ENCODE results near the gene CCDC106.

CCDC106 gene

GRCh38 chr19:55642153-55643002 is 5.6 kb upstream of the CCDC106 start:
- TF ChIP-seq CTCF (IDR thresholded peaks at IDR 0.05) = no peak
- Histone ChIP-seq H3K4me3 (ENCODE audit: low read depth, low read length) (peak overlapping the region; percentile 75), H3K36me3 (ENCODE audit: control insufficient read depth, insufficient read depth, low read length) (no peaks in the 10 kb centered on the region)

GRCh38 chr19:55643003-55643886 is 4.8 kb upstream of the CCDC106 start, which contains the start of gene ZNF581:
TSS of gene ZNF581 (plus strand) at chr19:55643649. CDS start at chr19:55644572, 923 bp downstream.
- H3K9ac ChIP-seq = peak within 1 kb of the TSS; percentile 46
- peak within 1 kb of the TSS; percentile 79 for H3K4me2 ChIP-seq (ENCODE audit: low read length)
- H3K9me3 ChIP-seq (ENCODE audit: control insufficient read depth, low read length) = no peaks in the 10 kb centered on the region
- TF ChIP-seq CTCF (IDR thresholded peaks at IDR 0.05) = no peak
- peak within 1 kb of the TSS; percentile 99 for H3K27ac ChIP-seq
- peaks cover 32% of the 10 kb centered on the region for H3K4me1 ChIP-seq
- H3K27me3 ChIP-seq (ENCODE audit: control insufficient read depth, insufficient read depth, low read length) = no peaks in the 10 kb centered on the region
- H3K4me3 ChIP-seq (ENCODE audit: low read depth, low read length) = peak within 1 kb of the TSS; percentile 75
- peak within 1 kb of the TSS; percentile 58 for H2AFZ ChIP-seq
- no peaks in the 10 kb centered on the region for H3K36me3 ChIP-seq (ENCODE audit: control insufficient read depth, insufficient read depth, low read length)
- H3K79me2 ChIP-seq = peaks cover 6% of the 10 kb centered on the region

More at GRCh38 chr19:55642153-55643002, 5.6 kb upstream of the CCDC106 start:
- Histone ChIP-seq H3K9me3 (ENCODE audit: control insufficient read depth, low read length) (no peaks in the 10 kb centered on the region), H3K79me2 (peaks cover 10% of the 10 kb centered on the region), H3K27ac (peak overlapping the region; percentile 99), H3K27me3 (ENCODE audit: control insufficient read depth, insufficient read depth, low read length) (no peaks in the 10 kb centered on the region), H3K9ac (peak overlapping the region; percentile 46), H2AFZ (peak overlapping the region; percentile 58), H3K4me1 (peaks cover 34% of the 10 kb centered on the region), H3K4me2 (ENCODE audit: low read length) (peak overlapping the region; percentile 79)

GRCh38 chr19:55643887-55644176 is 4.2 kb upstream of the CCDC106 start:
- H3K9ac ChIP-seq = peak overlapping the region; percentile 19
- no peaks in the 10 kb centered on the region for H3K27me3 ChIP-seq (ENCODE audit: control insufficient read depth, insufficient read depth, low read length)
- no peak for TF ChIP-seq CTCF (IDR thresholded peaks at IDR 0.05)
- H3K36me3 ChIP-seq (ENCODE audit: control insufficient read depth, insufficient read depth, low read length) = no peaks in the 10 kb centered on the region
- H3K27ac ChIP-seq = peak overlapping the region; percentile 99
- peak overlapping the region; percentile 75 for H3K4me3 ChIP-seq (ENCODE audit: low read depth, low read length)
- H2AFZ ChIP-seq = no peak overlapping the region
- peaks cover 6% of the 10 kb centered on the region for H3K79me2 ChIP-seq
- no peaks in the 10 kb centered on the region for H3K9me3 ChIP-seq (ENCODE audit: control insufficient read depth, low read length)
- peaks cover 35% of the 10 kb centered on the region for H3K4me1 ChIP-seq
- H3K4me2 ChIP-seq (ENCODE audit: low read length) = peak overlapping the region; percentile 79

- Histone ChIP-seq H3K9ac (peak overlapping the region; percentile 19), H3K27me3 (ENCODE audit: control insufficient read depth, insufficient read depth, low read length) (no peaks in the 10 kb centered on the region), H3K36me3 (ENCODE audit: control insufficient read depth, insufficient read depth, low read length) (no peaks in the 10 kb centered on the region), H2AFZ (no peak overlapping the region), H3K9me3 (ENCODE audit: control insufficient read depth, low read length) (no peaks in the 10 kb centered on the region), H3K79me2 (peaks cover 2% of the 10 kb centered on the region), H3K27ac (peak overlapping the region; percentile 99), H3K4me3 (ENCODE audit: low read depth, low read length) (peak overlapping the region; percentile 75), H3K4me1 (peaks cover 31% of the 10 kb centered on the region), H3K4me2 (ENCODE audit: low read length) (peak overlapping the region; percentile 79)
- TF ChIP-seq CTCF (IDR thresholded peaks at IDR 0.05) = no peak
These were observed 3.7 kb upstream of the CCDC106 start for GRCh38 chr19:55644191-55644833.
